ENCODE measurements around the gene ATP6V0E2.

GRCh38 chr7:149839933-149840332, 33.8 kb upstream of the ATP6V0E2 start:
- TF ChIP-seq FOXP2 (optimal IDR thresholded peaks at IDR 0.05; ENCODE audit: control extremely low read depth, extremely low read length, insufficient read depth) (no peak), EZH2 (IDR thresholded peaks at IDR 0.05) (no peak)
